Astrocyte of the spinal cord (primary cell): Measurements from ENCODE around the gene SMIM11.
A peak's percentile ranks its signal among the peaks of the same experiment; 100 is the strongest.

ENCODE experiments used
- DNase-seq: peaks from one replicate; pipeline ENCODE4 v3.0.0; 2011; ENCODE audit warnings: low read depth, low spot score
- H3K4me3 ChIP-seq: 2 replicates; pipeline ENCODE4 v1.5.1; 2011; ENCODE audit warnings: low read depth, mild to moderate bottlenecking, low read length, moderate library complexity
- CTCF ChIP-seq: IDR thresholded peaks from 2 replicates; pipeline ENCODE4 v1.5.1; 2012; ENCODE audit warnings: low read depth, mild to moderate bottlenecking, low read length, inconsistent platforms
- in situ Hi-C: cut with HindIII; loops from 2 replicates; pipeline ENCODE4 v1.10.0; 2017; ENCODE audit warnings: low sequenced_read_pairs

Gene SMIM11

GRCh38 chr21:34343838-34344381 is 31.4 kb upstream of the SMIM11 start:
- in situ Hi-C loops = no loop called here
- no peak for DNase-seq
- no peak overlapping the region for H3K4me3 ChIP-seq
- no peak for TF ChIP-seq CTCF

- DNase-seq = no peak
- no peak overlapping the region for H3K4me3 ChIP-seq
- no peak for TF ChIP-seq CTCF
- in situ Hi-C loops = no loop called here
Observed at GRCh38 chr21:34344584-34344983, 30.7 kb upstream of the SMIM11 start.

- no peak overlapping the region for H3K4me3 ChIP-seq
- peak; percentile 24 for DNase-seq
- TF ChIP-seq CTCF = no peak
- in situ Hi-C loops = no loop called here
Observed at GRCh38 chr21:34345091-34345871, 30.0 kb upstream of the SMIM11 start.

GRCh38 chr21:34345892-34346291 is 29.4 kb upstream of the SMIM11 start:
- no peak overlapping the region for H3K4me3 ChIP-seq
- in situ Hi-C loops = no loop called here
- TF ChIP-seq CTCF = no peak
- DNase-seq = no peak

GRCh38 chr21:34348890-34349519 is 26.3 kb upstream of the SMIM11 start:
- DNase-seq = no peak
- in situ Hi-C loops = no loop called here

GRCh38 chr21:34351786-34352241 is 23.5 kb upstream of the SMIM11 start:
- in situ Hi-C loops = no loop called here
- DNase-seq = peak; percentile 26
- peak; percentile 62 for TF ChIP-seq CTCF
- no peak overlapping the region for H3K4me3 ChIP-seq

More at GRCh38 chr21:34348890-34349519, 26.3 kb upstream of the SMIM11 start:
- H3K4me3 ChIP-seq = no peak overlapping the region
- TF ChIP-seq CTCF = no peak
